Anterior cingulate cortex (tissue), 58 donors: ENCODE results near the gene C4BPB.

Source experiments
- DNase-seq, 58 donors: peaks; one replicate each; lab custom pipeline; 2025; lab: John Stamatoyannopoulos, UW

C4BPB gene

GRCh38 chr1:207058878-207059867 lies 29.5 kb upstream of the C4BPB start:
- no peak for DNase-seq

- DNase-seq, result no peak
These were observed 28.8 kb upstream of the C4BPB start for GRCh38 chr1:207059881-207060280.

DNA sequence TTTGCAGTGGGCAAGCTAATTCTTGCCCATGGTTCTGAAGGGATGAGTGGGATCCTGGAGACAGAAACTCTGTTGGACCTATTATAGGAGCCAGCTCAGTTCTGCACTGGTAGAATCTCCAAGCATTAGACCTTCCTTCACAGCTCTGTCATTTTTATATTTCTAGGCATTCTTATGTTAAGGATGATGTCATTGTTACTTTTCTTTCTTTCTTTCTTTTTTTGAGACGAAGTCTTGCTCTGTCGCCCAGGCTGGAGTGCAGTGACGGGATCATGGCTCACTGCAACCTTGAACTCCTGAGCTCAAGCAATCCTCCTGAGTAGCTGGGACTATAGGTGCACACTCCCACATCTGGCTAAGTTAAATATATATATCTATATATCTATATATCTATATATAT lies 28.1 kb upstream of the C4BPB start:
- no peak for DNase-seq

DNA sequence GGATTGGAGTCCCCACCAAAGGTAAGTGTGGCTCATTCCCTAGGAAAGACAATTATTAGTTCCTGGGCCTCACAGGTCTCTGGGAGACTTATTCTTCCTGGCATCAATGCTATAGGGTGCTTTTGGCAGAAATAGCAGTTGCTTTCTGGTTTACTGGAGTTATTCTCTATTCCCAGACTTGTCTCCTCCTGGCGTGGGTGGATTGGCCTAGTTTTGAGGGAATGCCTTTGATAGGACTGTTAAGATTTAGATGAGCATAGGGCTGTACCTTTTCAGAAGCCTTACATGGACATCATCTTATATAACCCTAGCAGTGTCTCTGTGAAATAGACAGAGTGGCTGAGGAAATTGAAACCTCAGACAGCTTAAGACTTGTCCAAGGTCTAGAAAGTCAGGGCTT lies 26.6 kb upstream of the C4BPB start:
- DNase-seq, result peak in 1 of 58 donors; percentile 12

GRCh38 chr1:207063014-207063413 lies 25.6 kb upstream of the C4BPB start:
- DNase-seq, result no peak

- peak in 30 of 58 donors; percentile 11 to 79 (median 42) for DNase-seq
These were observed 24.1 kb upstream of the C4BPB start for GRCh38 chr1:207064561-207064960.

DNA sequence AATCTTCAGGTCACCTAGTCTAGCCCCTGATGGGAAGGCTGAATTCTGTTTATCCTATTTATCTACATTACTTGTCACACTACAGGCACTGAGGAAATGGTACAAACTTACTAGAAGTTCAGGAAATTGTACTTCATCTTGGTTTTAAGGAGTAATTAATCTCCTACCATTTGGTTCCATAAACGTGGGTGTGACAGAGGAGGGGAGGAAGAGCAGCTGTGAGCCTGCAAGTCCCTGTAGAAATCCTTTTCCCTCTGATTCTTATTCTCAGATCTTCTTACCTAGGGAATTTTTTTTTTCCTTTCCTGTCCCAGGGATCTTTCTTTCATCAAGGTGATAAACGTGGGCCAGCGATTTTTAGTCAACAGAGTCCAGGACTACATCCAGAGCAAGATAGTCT lies 21.5 kb upstream of the C4BPB start:
- no peak for DNase-seq

DNA sequence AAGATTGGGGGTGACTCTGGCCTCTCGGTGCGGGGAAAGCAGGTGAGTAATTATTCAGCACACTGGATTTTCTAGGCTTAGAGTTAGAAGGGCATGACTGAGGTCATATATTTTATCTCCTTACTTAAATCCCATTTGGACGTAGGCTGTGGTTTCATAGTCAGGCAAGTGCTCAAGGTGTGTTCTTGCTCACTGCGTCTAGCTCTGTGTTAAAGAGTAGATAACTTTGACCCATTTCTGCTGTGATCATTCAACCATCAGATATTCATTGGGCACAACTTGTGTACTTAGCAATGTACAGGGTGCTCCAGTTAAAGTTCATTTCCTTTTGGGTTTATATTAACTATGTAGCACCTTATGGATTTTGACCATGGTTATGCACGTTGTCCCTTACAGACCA lies 21.0 kb upstream of the C4BPB start:
- DNase-seq, result no peak

GRCh38 chr1:207069061-207069460 lies 19.6 kb upstream of the C4BPB start:
- DNase-seq, result no peak

DNA sequence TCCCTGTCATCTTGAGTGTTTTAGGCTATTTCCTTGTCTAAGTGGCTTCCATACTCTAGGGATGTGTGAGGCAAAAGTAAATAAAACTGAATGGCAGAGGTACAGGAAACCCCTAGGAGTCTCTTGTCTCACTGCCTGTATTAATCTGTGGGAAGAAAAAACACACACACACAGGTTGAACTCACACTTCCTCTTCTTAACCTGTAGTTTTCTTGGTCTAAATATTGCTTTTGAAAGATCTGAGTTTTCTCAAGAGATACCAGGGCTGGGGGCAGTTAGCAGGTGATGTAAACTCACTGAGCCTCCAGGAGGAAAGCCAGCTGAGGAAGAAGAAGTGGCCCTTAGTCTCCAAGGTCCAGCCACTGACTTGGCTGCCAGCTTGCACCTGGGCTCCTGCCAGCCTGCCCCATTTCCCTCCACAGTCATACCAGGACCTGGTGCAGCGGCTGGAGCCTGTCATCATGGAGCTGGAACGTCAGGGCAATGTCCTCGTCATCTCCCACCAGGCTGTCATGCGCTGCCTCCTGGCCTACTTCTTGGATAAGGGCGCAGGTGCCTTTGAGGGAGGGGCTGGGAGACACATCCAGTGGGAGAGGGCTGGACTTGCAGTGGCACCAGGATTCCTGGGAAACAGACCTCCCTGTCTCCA lies 18.7 kb upstream of the C4BPB start:
- peak in 7 of 58 donors; percentile 5 to 34 (median 16) for DNase-seq

DNA sequence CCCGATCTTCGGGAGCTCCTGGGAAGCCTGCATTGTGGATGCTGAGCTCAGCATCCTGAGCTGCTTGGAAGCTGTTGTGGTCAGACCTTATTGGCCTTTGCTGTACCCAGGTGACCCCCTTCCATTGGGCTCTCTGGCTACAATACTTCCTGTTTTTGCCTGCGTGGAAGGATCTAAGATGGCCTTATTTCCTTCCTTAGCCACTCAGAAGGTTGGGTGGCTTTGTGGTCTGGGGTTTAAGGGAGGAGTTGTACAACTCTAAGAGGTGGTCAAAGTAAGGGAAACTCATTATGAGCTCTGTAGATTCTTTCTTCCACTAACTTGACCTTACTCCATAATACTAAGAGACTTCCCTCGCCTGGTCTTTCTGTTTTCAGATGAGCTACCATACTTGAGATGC lies 17.8 kb upstream of the C4BPB start:
- DNase-seq, result no peak

DNA sequence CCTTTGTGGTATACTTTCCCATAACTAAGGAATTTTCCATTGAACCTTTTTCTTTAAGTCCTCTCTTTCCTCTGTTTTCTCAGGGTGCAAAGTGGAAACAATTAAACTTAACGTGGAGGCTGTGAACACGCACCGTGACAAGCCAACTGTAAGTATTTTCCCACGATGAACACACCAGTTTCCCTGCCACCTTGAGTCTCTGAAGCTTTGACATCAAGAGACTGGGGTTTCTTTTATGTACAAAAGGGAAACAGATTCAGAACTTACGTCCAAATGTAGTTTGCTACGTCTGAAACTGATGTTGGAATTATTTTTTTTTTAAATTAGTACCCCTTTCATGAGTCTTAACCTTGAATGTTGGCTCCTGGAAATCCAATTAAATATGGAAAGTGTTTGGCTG lies 17.2 kb upstream of the C4BPB start:
- DNase-seq, result no peak

DNA sequence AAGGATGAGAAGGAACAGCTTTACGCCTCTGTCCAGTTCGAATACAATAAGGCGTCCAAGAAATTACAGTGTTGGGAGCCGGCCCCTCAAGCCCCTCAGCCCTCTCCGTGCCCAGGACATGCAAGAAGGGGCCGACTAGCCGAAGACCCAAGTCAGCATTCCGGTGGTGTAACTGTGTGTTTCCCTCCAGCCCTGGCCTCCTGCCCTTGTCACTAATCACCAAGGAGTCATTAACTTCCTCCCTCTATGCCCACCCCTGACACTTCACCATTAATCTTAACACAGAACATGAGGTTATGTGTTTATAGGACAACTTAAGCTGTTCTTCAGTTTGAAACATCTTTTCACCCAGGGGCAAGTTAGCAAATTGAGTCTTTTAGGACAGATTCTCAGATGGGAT lies 16.4 kb upstream of the C4BPB start:
- DNase-seq, result no peak

DNA sequence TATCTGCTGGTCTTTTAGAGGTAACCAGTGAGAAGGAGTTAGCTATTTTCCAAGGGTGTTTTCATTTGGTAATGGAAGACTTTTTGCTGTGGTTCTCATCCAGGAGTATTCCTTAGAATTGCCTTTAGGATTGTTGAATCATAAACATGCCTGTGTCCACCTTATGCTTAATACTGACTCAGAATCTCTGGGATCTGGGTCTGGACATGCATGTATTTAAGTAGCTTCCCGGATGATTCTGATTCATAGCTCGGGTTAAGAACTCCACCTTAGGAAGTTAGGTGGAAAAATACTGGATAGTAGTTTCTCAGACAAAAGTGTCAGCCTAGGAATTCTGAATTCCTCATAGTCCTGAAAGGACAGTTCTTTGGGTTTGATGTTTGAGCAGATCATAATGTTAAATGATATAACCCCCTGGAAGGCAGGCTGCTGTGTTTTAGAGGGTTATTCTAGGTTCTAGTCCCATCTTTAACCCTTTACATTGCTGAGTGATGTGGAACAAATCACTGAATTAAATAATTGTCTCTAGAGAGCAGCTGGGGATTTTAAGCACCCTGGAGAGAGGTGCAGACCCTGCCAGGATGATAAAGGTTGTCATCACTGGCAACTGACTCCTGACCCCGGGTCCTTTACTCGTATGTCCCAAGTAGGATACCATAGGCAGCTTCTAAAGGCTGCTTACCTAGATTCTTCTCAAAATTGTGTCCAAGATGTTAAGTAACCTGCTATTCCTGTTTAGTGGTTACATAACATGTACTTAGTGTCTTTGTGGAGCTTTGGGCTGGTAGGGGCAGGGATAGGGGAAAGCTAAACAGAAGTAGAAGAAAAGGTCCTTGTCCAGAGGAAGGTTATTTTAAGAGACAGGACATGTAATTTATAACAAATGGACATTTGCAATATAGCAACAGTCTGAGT lies 14.5 kb upstream of the C4BPB start:
- DNase-seq, result no peak

DNA sequence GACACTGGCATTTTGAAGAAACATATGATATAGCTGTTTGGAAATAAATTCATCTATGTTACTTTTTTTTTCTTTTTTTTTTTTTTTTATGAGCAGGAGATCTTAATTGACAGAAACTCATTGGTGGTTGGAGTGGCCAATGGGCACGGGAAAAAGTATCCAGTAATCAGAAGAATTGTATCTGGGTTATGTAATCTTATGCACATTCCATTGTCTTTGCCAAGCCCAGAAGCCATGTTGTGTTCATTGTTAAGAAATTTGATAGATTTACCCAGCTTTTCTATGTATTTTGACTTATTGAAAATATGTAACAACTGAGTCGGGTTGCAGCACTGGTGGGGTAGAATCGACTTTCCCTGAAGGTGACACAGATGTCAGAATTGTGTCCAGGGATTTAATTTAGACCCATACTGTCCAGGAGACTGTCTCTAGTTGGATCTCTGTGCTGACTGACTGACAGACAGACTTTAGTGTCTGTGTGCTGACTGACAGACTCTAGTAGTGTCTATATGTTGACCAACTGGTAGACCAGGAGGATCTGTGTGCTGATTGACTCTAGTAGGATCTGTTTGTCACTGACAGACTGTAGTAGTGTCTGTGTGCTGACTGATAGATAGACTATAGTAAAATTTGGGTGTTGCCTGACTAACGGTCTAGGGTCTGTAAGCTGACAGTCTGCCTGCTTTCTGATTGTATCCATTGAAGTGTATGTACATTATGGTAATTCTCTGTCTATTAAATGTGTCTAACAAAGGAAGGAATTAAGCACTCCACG lies 12.3 kb upstream of the C4BPB start:
- no peak for DNase-seq

GRCh38 chr1:207077012-207077411 lies 11.6 kb upstream of the C4BPB start:
- no peak for DNase-seq

GRCh38 chr1:207077470-207078377 lies 10.9 kb upstream of the C4BPB start:
- DNase-seq, result peak in 35 of 58 donors; percentile 5 to 77 (median 31)

DNA sequence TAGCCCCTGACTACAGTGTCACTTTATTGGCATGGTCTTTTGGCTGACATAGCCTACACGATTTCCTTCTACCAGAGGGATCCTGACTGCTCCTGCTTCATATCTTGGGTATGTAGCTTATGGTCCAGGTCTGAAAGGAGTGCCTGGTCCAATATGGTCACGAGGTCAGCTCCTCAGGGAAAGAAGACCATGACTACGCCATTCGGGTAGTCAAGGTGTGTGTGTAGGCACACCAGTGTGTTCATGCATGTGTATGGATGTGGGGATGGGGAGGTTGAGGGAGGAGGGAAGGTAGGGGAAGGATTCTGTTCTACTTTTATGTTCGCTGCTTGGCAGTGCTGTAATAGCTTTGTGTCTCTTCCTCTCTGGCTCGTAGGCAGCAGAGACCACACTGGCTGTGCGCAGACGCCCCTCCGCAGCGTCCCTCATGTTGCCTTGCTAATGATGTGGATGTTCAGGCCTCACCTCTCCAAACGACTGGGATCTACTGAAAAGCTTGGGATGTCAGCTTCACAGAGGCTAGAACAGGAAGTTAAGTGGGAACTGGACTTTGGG lies 10.0 kb upstream of the C4BPB start:
- no peak for DNase-seq
